Rectal smooth muscle tissue (tissue), 1 donor: ENCODE measurements around the gene NUP160.
"Not testable (repeated sequence)": the region's sequence is repeated elsewhere in the genome, so short reads cannot be mapped to it uniquely, and the experiment has no call there.

ENCODE experiments used
- H3K27ac ChIP-seq: one replicate; pipeline ENCODE4 v1.7.0; 2013; ENCODE audit warnings: low read depth, low read length, inconsistent platforms
- H3K27me3 ChIP-seq: one replicate; pipeline ENCODE4 v1.7.0; 2013; ENCODE audit warnings: low read length; ENCODE audit not compliant: control insufficient read depth, insufficient read depth
- H3K36me3 ChIP-seq: one replicate; pipeline ENCODE4 v1.7.0; 2013; ENCODE audit warnings: low read length; ENCODE audit not compliant: control insufficient read depth, insufficient read depth
- H3K4me1 ChIP-seq: one replicate; pipeline ENCODE4 v1.7.0; 2013; ENCODE audit warnings: low read length; ENCODE audit not compliant: control insufficient read depth, insufficient read depth
- H3K4me3 ChIP-seq: one replicate; pipeline ENCODE4 v1.7.0; 2013; ENCODE audit warnings: low read length
- H3K9ac ChIP-seq: one replicate; pipeline ENCODE4 v1.7.0; 2013; ENCODE audit warnings: low read length

The NUP160 gene

GRCh38 chr11:47879259-47880158, 31.4 kb upstream of the NUP160 start:
- Histone ChIP-seq H3K27me3 (no peaks in the 10 kb centered on the region), H3K9ac (no peak overlapping the region), H3K4me3 (no peak overlapping the region), H3K27ac (no peak overlapping the region), H3K36me3 (no peaks in the 10 kb centered on the region), H3K4me1 (no peaks in the 10 kb centered on the region)

GRCh38 chr11:47875858-47876257, 27.7 kb upstream of the NUP160 start:
- not testable (repeated sequence) for H3K27me3 ChIP-seq, H3K27ac ChIP-seq, H3K4me1 ChIP-seq, H3K9ac ChIP-seq, H3K36me3 ChIP-seq, H3K4me3 ChIP-seq

DNA sequence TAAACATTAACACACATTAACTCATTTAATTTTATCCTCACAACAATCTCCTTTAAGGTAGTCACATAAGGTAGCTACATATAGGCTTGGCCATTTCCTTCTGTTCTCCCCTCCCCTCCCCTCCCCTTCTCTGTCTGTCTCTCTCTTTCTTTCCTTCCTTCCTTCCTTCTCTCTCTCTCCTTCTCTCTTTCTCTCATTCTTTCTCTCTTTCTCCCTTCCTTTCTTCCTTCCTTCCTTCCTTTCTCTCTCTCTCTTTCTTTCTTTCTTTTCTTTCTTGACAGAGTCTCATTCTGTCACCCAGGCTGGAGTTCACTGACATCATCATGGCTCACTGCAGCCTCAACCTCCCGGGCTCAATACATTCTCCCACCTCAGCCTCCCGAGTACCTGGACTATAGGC, 22.3 kb upstream of the NUP160 start:
- Histone ChIP-seq H3K27ac (peak overlapping the region; percentile 51), H3K4me1 (no peaks in the 10 kb centered on the region), H3K36me3 (no peaks in the 10 kb centered on the region), H3K9ac (no peak overlapping the region), H3K27me3 (no peaks in the 10 kb centered on the region), H3K4me3 (no peak overlapping the region)

GRCh38 chr11:47869544-47870393, 21.6 kb upstream of the NUP160 start:
- H3K27ac ChIP-seq: peak overlapping the region; percentile 51
- H3K36me3 ChIP-seq: no peaks in the 10 kb centered on the region
- no peak overlapping the region for H3K9ac ChIP-seq
- no peaks in the 10 kb centered on the region for H3K27me3 ChIP-seq
- H3K4me1 ChIP-seq: no peaks in the 10 kb centered on the region
- H3K4me3 ChIP-seq: no peak overlapping the region

GRCh38 chr11:47867823-47868222, 19.7 kb upstream of the NUP160 start:
- Histone ChIP-seq H3K27ac (no peak overlapping the region), H3K4me3 (no peak overlapping the region), H3K9ac (no peak overlapping the region), H3K4me1 (no peaks in the 10 kb centered on the region), H3K36me3 (no peaks in the 10 kb centered on the region), H3K27me3 (no peaks in the 10 kb centered on the region)

GRCh38 chr11:47866892-47867291, 18.7 kb upstream of the NUP160 start:
- H3K27me3 ChIP-seq, H3K9ac ChIP-seq, H3K36me3 ChIP-seq, H3K4me3 ChIP-seq, H3K27ac ChIP-seq, H3K4me1 ChIP-seq: not testable (repeated sequence)

GRCh38 chr11:47864901-47865300, 16.8 kb upstream of the NUP160 start:
- Histone ChIP-seq H3K36me3 (no peaks in the 10 kb centered on the region), H3K4me1 (no peaks in the 10 kb centered on the region), H3K27me3 (no peaks in the 10 kb centered on the region), H3K9ac (no peak overlapping the region), H3K4me3 (no peak overlapping the region), H3K27ac (peak overlapping the region; percentile 55)

GRCh38 chr11:47863898-47864430, 15.8 kb upstream of the NUP160 start:
- Histone ChIP-seq H3K27me3 (no peaks in the 10 kb centered on the region), H3K4me3 (no peak overlapping the region), H3K27ac (peak overlapping the region; percentile 14), H3K4me1 (no peaks in the 10 kb centered on the region), H3K36me3 (no peaks in the 10 kb centered on the region), H3K9ac (no peak overlapping the region)

DNA sequence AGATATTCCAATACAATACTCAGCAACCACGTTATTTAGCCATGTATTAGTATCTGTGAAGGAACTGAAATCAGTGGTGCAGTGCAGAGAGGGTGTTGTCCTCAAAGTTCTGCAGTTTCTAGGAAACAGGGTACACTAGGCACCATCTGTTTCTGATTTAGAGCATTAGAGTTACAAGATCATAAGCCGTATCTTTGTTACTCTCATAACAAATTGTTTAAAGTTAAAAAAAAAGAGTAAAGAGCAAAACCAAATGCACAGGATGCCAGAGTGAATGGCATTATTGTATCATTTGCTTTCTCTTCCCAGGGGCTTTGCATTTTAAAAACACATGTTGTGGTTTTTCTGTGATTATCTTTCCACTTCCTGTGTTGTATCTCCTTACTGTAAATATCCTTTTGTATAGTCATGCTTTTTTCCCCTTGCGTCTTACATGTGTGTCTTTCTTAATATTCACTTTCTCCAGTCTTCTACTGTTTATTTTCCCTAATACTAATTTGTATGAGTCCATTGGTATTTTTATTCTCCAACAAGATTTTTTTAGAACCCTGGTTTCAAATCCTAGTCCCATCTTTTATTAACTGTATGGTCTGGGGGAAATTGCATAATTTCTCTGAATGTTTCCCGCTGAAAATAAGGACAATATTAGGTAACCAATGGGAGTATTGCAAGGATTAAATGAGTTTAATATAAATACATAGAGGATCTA, 15.2 kb upstream of the NUP160 start:
- no peak overlapping the region for H3K4me3 ChIP-seq
- no peaks in the 10 kb centered on the region for H3K4me1 ChIP-seq
- H3K36me3 ChIP-seq: no peaks in the 10 kb centered on the region
- H3K27ac ChIP-seq: peak overlapping the region; percentile 14
- H3K9ac ChIP-seq: no peak overlapping the region
- H3K27me3 ChIP-seq: no peaks in the 10 kb centered on the region

- Histone ChIP-seq H3K4me3 (no peak overlapping the region), H3K27me3 (no peaks in the 10 kb centered on the region), H3K9ac (no peak overlapping the region), H3K27ac (no peak overlapping the region), H3K36me3 (no peaks in the 10 kb centered on the region), H3K4me1 (no peaks in the 10 kb centered on the region)
Measured at GRCh38 chr11:47861728-47862127, 13.6 kb upstream of the NUP160 start.

GRCh38 chr11:47860536-47860935, 12.4 kb upstream of the NUP160 start:
- H3K4me1 ChIP-seq: no peaks in the 10 kb centered on the region

More at GRCh38 chr11:47860536-47860935, 12.4 kb upstream of the NUP160 start:
- no peaks in the 10 kb centered on the region for H3K36me3 ChIP-seq
- H3K27ac ChIP-seq: no peak overlapping the region
- no peak overlapping the region for H3K4me3 ChIP-seq
- H3K9ac ChIP-seq: no peak overlapping the region
- H3K27me3 ChIP-seq: no peaks in the 10 kb centered on the region
